GM10266 (cell line): ENCODE data around the gene HSPA4L.

ENCODE experiments used
- DNase-seq: peaks from one replicate; pipeline ENCODE4 v3.0.0; 2012; ENCODE audit errors: extremely low spot score
- CTCF ChIP-seq: IDR thresholded peaks from 2 replicates; pipeline ENCODE4 v1.5.1; 2012; ENCODE audit warnings: mild to moderate bottlenecking, low read depth; ENCODE audit not compliant: control insufficient read depth, insufficient read depth; ENCODE audit errors: missing control alignments

Gene HSPA4L

GRCh38 chr4:127783955-127784770, 2.0 kb downstream of the HSPA4L start:
- no peak for TF ChIP-seq CTCF
- peak; percentile 28 for DNase-seq

DNA sequence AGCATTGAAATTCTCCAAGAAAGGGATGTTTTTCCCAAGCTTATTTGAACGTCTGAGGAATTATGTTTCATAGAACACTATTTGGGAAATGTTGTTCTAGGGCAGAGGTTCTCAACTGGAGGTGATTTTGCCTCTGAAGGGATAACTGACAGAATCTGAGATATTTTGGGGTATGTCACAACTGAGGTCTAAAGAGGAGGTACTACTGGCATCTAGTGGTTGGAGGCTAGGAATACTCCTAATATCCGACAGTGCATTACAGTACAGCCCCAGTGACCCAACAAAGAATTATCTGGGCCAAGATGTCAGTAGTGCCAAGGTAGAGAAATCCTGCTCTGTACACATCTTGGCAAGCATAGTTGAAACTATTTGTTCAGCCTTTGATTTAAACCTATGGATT, 6.4 kb downstream of the HSPA4L start:
- DNase-seq: no peak

DNA sequence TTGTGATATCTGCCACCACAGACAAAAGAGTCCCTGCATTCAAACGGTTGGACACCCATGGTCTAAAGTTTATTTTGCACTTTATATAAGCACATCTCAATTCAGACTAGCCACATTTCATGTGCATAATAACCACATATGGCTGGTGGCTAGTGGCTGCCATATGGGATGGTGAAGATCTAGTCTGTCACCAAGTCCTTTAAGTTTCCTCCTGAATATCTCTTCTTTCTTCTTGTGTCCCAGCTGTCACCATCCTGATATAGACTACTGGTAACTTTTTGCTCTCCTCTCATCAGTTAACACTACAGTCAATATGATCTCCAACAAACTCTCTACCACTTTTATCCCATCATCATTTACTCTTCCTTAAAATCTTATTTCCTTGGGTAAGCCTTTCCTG, 9.3 kb downstream of the HSPA4L start:
- no peak for DNase-seq
- TF ChIP-seq CTCF: no peak

More for the DNA sequence above, 6.4 kb downstream of the HSPA4L start:
- TF ChIP-seq CTCF: peak; percentile 11

DNA sequence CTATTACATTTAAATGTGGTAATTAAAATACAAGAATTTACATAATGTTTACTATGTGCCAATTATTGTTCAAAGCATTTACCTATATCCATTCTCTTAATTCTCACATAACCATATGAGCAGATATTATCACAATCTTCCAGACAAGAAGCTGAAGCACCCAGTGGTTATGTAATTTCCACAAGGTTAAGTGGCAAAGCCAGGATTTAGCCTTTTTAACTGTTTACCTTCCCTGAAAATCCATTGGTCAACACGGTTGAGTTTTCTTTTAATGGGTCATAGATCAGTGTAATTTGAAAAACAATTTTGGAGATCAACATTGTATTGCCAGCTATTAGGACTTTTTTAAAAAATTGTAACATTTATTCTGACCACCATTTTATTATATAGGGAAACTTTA, 11.4 kb downstream of the HSPA4L start:
- no peak for DNase-seq
- no peak for TF ChIP-seq CTCF

DNA sequence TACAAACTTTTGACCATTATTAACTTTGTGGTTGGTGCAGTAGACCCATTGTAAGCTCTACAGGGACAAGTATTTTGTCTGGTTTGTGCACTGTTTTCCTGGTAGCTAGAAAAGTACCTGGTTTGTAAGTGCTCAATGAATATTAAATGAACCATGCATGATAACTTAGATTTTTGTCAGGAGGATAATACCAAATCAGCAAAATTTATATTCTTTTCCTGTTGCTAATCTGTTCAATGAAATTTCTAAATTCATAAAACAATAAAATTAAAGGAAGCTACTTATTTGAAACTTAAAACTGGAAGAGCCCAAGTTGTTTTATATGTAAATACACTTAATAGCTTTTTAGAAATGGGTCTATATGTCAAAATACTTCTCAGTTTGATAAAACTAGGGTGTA, 17.6 kb downstream of the HSPA4L start:
- TF ChIP-seq CTCF: no peak
- DNase-seq: no peak

- DNase-seq: no peak
- no peak for TF ChIP-seq CTCF
These were observed 27.2 kb downstream of the HSPA4L start for GRCh38 chr4:127809173-127809800.

DNA sequence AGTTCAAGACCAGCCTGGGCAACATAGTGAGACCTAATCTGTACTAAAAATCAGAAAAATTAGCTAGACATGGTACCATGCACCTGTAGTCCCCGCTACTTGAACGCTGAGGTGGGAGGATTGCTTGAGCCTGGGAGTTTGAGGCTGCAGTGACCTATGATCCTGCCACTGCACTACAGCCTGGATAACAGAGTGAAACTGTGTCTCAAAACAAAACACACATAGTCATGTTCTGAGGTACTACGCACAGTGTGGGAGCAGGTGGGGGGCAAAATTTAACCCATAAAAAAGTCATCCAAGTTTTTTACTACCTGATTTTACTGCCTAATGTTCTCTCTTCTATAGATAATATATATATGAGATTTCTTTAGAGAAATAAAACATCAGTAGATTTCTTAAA, 28.4 kb downstream of the HSPA4L start:
- no peak for DNase-seq
- TF ChIP-seq CTCF: no peak
